Fibroblast of mammary gland (primary cell): ENCODE results near the gene APOL3.
A peak's percentile ranks its signal among the peaks of the same experiment; 100 is the strongest.

Source experiments
- DNase-seq: peaks from one replicate; pipeline ENCODE4 v3.0.0-alpha.2; 2010; ENCODE audit warnings: low read depth
- H3K4me3 ChIP-seq: 2 replicates; pipeline ENCODE4 v1.5.1; 2011; ENCODE audit warnings: low read depth, mild to moderate bottlenecking, low read length, moderate library complexity; ENCODE audit not compliant: control insufficient read depth
- TF ChIP-seq, protein P1 (sequence below): conservative IDR thresholded peaks from 2 replicates; pipeline ENCODE4 v1.5.1; 2011; ENCODE audit warnings: low read depth, low read length, inconsistent platforms; ENCODE audit not compliant: control insufficient read depth, insufficient read depth

The APOL3 gene

DNA sequence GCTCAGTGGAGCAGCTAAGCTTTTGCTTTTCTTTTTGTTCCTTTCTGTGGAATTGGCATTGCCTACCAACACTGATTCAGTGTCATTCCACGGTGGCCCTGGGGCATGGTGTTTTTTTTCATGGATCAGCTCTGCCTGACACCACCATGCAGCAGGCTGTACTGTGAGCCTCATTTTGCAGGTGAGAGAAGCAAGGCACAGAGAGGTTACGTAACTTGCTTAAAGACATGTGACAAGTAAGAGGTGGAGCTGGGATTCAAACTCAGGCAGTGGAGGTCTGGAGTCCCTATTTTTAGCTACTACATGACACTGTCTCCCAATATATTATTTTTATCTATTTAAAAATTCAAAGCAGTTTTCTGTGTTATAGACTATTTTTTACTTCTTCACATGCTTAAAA is 44.4 kb downstream of the APOL3 start:
- DNase-seq = no peak
- TF ChIP-seq, protein P1, sequence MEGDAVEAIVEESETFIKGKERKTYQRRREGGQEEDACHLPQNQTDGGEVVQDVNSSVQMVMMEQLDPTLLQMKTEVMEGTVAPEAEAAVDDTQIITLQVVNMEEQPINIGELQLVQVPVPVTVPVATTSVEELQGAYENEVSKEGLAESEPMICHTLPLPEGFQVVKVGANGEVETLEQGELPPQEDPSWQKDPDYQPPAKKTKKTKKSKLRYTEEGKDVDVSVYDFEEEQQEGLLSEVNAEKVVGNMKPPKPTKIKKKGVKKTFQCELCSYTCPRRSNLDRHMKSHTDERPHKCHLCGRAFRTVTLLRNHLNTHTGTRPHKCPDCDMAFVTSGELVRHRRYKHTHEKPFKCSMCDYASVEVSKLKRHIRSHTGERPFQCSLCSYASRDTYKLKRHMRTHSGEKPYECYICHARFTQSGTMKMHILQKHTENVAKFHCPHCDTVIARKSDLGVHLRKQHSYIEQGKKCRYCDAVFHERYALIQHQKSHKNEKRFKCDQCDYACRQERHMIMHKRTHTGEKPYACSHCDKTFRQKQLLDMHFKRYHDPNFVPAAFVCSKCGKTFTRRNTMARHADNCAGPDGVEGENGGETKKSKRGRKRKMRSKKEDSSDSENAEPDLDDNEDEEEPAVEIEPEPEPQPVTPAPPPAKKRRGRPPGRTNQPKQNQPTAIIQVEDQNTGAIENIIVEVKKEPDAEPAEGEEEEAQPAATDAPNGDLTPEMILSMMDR = no peak
- H3K4me3 ChIP-seq = no peak overlapping the region

DNA sequence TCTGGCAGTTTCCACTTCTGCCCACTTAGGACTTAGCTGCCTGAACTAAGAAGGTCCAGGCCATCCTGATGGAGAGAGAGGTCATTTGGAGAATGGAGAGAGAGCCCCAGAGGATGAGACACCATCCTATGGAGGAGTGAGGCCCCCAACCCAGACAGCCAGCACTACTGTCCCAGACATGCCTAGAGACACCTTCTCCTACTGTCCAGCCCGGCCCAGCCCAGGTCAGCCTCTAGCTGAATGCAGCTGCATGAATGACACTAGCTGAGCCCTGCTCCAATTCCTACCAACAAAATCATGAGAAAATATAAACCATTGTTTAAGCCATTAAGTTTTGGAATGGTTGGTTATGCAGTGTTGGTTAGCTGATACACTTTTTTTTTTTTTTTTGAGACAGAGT is 47.4 kb downstream of the APOL3 start:
- no peak overlapping the region for H3K4me3 ChIP-seq
- no peak for DNase-seq
- TF ChIP-seq, protein P1 = no peak

DNA sequence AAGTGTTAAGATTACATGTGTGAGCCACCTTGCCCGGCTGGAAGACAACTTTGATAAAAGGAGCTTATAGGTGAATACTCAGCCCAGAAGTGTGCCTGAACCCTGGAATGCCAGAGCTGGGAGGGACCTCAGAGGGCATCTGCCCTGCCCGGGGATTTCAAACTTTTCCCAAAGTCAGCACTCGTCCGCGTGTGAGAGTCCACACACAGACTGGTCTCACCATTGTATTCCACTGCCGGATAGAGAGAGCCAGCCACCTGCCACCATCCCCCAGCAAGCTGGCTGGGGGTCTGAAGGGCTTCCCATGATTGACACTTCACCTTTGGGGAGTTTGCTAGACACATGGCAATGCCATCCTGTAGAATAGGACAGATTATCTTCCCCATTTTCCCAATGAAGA is 49.2 kb downstream of the APOL3 start:
- H3K4me3 ChIP-seq = no peak overlapping the region
- DNase-seq = no peak
- TF ChIP-seq, protein P1 = no peak

DNA sequence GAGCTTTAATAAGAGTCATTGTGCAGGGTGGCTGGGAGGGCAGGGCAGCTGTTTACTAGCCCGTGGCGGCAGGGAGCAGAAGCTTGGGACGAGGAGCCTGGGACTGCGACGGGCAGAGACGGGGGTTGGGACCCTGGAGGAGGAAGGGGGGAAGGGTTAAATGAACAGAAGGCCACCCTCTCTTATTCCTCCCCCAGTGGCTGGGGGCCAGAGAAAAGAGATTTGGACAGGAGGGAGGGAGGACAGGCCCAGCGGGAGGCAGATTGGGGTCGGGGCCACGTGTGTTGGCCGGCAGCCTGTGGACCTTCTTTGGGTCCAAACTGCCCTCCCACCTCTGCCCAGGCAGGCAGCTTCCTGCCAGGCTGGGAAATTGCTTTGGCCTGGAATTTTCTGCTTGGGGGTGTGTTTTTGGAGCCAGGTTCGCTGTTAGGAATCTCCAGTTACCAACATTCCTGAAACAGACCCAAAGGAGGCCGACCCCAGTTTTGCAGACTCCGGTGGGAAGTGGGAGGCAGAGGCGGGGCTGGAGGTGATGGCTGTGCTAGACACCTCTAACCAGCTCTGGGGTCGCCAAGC is 50.2 kb downstream of the APOL3 start:
- no peak overlapping the region for H3K4me3 ChIP-seq
- DNase-seq = no peak
- TF ChIP-seq, protein P1 = no peak

DNA sequence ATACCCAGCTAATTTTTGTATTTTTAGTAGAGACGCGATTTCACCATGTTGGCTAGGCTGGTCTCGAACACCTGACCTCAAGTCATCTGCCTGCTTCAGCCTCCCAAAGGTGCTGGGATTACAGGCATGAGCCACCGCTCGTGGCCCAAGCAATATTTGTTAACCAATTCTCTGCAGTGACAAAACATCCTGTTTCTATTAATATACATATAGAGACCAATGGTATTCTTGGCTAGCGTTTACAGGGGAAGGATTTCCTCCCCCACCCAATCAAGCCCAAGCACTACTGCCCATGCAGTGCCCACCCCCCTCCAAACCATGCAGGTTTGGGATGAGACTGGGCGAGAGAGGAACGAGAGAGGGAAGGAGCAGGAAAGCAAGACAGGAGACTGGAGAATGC is 53.1 kb downstream of the APOL3 start:
- H3K4me3 ChIP-seq = no peak overlapping the region
- TF ChIP-seq, protein P1 = no peak
- DNase-seq = no peak

DNA sequence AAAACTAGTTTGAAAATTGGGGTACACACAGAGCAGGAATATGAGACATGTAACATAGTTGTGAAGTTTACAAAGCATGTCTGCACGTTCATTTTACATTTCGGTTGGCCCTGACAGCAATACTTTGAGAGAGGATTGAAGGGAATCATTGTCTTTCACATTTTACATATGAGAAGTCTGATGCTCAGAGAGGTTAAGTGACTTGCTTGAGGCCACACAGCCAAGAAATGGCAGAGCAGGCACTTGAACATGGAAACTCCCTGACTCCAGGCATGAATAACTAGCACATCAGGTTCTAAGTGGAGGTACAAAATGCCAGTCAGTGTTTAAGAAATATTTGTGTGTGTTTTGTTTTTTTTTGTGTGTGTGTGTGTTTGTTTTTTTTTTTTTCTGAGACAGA is 53.6 kb downstream of the APOL3 start:
- no peak overlapping the region for H3K4me3 ChIP-seq
- no peak for DNase-seq
- TF ChIP-seq, protein P1 = no peak

DNA sequence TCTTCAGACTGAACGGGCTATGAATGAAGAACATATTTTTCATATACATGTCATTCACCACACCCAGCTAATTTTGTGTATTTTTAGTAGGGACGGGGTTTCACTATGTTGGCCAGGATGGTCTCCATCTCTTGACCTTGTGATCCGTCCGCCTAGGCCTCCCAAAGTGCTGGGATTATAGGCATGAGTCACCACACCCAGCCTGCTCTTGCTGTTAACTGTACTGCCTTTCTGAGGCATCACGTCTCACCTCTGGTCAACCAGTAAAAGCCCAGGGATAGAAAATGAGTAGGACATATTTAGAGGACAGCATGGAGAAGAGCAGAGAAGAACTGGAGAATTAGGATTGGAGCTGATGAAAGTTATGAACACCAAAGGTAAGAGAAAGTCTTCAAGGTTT is 55.6 kb downstream of the APOL3 start:
- TF ChIP-seq, protein P1 = no peak
- H3K4me3 ChIP-seq = no peak overlapping the region
- peak; percentile 44 for DNase-seq
